GM13977 (cell line): ENCODE measurements around the gene ATP9A.

Source experiments
- DNase-seq: peaks from one replicate; pipeline ENCODE4 v3.0.0; 2012; ENCODE audit warnings: low spot score
- CTCF ChIP-seq: IDR thresholded peaks from 2 replicates; pipeline ENCODE4 v1.5.1; 2012; ENCODE audit warnings: mild to moderate bottlenecking, control low read depth; ENCODE audit not compliant: insufficient read depth; ENCODE audit errors: extremely low read depth, missing control alignments
- in situ Hi-C: fragments of 300-500 bp; cut with MboI; formaldehyde crosslinking; loops from one replicate; pipeline ENCODE4 v1.12.0; 2022; ENCODE audit warnings: low sequenced_read_pairs, low pct_unique_long_range_greater_than_20kb, mixed read lengths, inconsistent platforms; ENCODE audit not compliant: unreplicated experiment

ATP9A gene

GRCh38 chr20:51613580-51613979 is 154.6 kb downstream of the ATP9A start:
- no peak for DNase-seq
- no peak for TF ChIP-seq CTCF
- in situ Hi-C loops: loop anchor here (10.0 kb wide), 1 partner anchor 239 kb away; no protein-coding TSS in a partner anchor

- in situ Hi-C loops: loop anchor here (10.0 kb wide), 1 partner anchor 238 kb away; no protein-coding TSS in a partner anchor
- DNase-seq: no peak
- TF ChIP-seq CTCF: no peak
Observed at GRCh38 chr20:51612896-51613295, 155.3 kb downstream of the ATP9A start.

GRCh38 chr20:51611625-51611890 is 156.6 kb downstream of the ATP9A start:
- in situ Hi-C loops: loop anchor here (10.0 kb wide), 1 partner anchor 237 kb away; no protein-coding TSS in a partner anchor
- TF ChIP-seq CTCF: no peak
- no peak for DNase-seq

- DNase-seq: no peak
- in situ Hi-C loops: loop anchor here (10.0 kb wide), 1 partner anchor 236 kb away; no protein-coding TSS in a partner anchor
- no peak for TF ChIP-seq CTCF
Observed at GRCh38 chr20:51610761-51611624, 157.2 kb downstream of the ATP9A start.

GRCh38 chr20:51610111-51610510 is 158.1 kb downstream of the ATP9A start:
- in situ Hi-C loops: loop anchor here (10.0 kb wide), 1 partner anchor 235 kb away; no protein-coding TSS in a partner anchor
- no peak for TF ChIP-seq CTCF

GRCh38 chr20:51609251-51609650 is 158.9 kb downstream of the ATP9A start:
- in situ Hi-C loops: no loop called here
- DNase-seq: no peak
- TF ChIP-seq CTCF: no peak

More at GRCh38 chr20:51610111-51610510, 158.1 kb downstream of the ATP9A start:
- DNase-seq: no peak
